ENCODE data around the gene ZNF121. TPM values are rescaled to one million over a fixed set of nuclear protein-coding genes. Genes with fewer than 3 reads are reported as not detected.

Gene ZNF121
- total RNA-seq, 1 donor from 2014 or later: 60.0 TPM

DNA sequence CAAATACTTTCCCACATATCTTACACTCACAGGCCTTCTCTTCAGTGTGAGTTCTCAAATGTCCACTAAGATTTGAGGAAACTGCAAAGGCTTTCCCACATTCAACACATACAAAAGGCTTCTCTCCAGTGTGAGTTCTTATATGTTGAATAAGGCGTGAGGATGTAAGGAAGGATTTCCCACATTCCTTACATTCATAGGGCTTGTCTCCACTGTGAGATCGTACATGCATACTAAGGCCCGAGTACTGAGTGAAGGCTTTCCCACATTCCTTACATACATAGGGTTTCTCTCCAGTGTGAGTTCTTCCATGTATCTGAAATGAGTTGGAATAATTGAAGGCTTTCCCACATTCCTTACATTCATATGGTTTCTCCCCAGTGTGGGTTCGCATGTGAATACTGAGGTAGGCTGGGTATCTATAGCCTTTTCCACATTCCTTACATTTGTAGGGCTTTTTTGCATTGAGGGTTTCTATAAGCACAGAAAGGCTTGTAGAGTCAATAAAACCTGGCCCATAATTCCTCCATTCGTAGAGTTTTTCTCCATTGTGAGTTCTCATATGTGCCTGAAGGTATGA is 55.5 kb downstream of the ZNF121 start:
- DNase-seq (ENCODE audit: extremely low spot score, unreplicated experiment): no peak
- Mint-ChIP-seq H3K9me3 (peaks cover 31% of the 10 kb centered on the region), H3K27ac (no peak overlapping the region), H3K27me3 (no peaks in the 10 kb centered on the region), H3K4me1 (ENCODE audit: unreplicated experiment) (no peaks in the 10 kb centered on the region), H3K4me3 (peak overlapping the region; percentile 36), H3K36me3 (peaks cover 85% of the 10 kb centered on the region)
- TF ChIP-seq, protein P1, sequence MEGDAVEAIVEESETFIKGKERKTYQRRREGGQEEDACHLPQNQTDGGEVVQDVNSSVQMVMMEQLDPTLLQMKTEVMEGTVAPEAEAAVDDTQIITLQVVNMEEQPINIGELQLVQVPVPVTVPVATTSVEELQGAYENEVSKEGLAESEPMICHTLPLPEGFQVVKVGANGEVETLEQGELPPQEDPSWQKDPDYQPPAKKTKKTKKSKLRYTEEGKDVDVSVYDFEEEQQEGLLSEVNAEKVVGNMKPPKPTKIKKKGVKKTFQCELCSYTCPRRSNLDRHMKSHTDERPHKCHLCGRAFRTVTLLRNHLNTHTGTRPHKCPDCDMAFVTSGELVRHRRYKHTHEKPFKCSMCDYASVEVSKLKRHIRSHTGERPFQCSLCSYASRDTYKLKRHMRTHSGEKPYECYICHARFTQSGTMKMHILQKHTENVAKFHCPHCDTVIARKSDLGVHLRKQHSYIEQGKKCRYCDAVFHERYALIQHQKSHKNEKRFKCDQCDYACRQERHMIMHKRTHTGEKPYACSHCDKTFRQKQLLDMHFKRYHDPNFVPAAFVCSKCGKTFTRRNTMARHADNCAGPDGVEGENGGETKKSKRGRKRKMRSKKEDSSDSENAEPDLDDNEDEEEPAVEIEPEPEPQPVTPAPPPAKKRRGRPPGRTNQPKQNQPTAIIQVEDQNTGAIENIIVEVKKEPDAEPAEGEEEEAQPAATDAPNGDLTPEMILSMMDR (conservative IDR thresholded peaks at IDR 0.05): no peak

DNA sequence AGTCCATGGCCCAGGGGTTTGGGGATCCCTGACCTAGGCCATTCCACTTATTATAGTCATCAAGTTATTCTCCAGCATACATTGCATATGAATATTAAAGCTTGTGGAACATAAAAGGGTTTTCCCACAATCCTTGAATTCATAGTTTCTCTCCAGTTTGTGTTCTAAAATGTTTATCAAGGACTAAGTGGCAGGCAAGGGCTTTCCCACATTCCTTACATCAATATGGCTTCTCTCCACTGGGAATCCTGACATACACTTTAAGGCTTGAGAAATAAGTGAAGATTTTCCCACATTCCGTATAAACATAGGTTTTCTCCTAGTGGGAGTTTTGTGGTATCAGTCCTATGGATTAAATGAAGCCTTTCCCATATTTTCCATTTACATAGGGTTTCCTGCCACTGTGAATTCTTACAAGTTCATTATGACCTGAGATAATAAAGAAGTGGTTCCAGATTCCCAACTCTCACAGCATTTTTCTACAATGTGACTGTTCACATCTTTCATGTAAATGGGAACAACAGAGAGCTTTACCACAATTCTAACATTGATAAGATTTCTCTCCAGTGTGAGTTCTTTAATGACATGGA is 60.3 kb downstream of the ZNF121 start:
- Mint-ChIP-seq H3K27me3 (no peaks in the 10 kb centered on the region), H3K4me3 (no peak overlapping the region), H3K36me3 (peaks cover 58% of the 10 kb centered on the region), H3K27ac (no peak overlapping the region), H3K9me3 (peaks cover 20% of the 10 kb centered on the region), H3K4me1 (ENCODE audit: unreplicated experiment) (no peaks in the 10 kb centered on the region)
- no peak for DNase-seq (ENCODE audit: extremely low spot score, unreplicated experiment)
- TF ChIP-seq, protein P1 (conservative IDR thresholded peaks at IDR 0.05): no peak

Other genes starting within 250 kb of the ZNF121 start
- 4.1 and 10.6 TPM in 2 replicates for gene ZNF177, start 221.5 kb downstream of the ZNF121 start, total RNA-seq (ENCODE audit: low replicate concordance)
- gene ZNF266, start 148.9 kb downstream of the ZNF121 start, total RNA-seq (ENCODE audit: low replicate concordance): 38.3 and 40.1 TPM in 2 replicates
- gene ZNF560, start 85.9 kb downstream of the ZNF121 start, total RNA-seq (ENCODE audit: low replicate concordance): 0.10 TPM in 1 of 2 replicates, not detected in the other
- gene ZNF426, start 45.9 kb downstream of the ZNF121 start, total RNA-seq (ENCODE audit: low replicate concordance): 26.7 and 32.1 TPM in 2 replicates
- 86.2 and 93.7 TPM in 2 replicates for gene ZNF561, start 36.7 kb upstream of the ZNF121 start, total RNA-seq (ENCODE audit: low replicate concordance)
- 22.5 and 24.4 TPM in 2 replicates for gene ZNF562, start 90.6 kb upstream of the ZNF121 start, total RNA-seq (ENCODE audit: low replicate concordance)
- gene ZNF846, start 184.2 kb upstream of the ZNF121 start, total RNA-seq (ENCODE audit: low replicate concordance): 9.8 and 17.4 TPM in 2 replicates
- gene FBXL12, start 234.6 kb upstream of the ZNF121 start, total RNA-seq (ENCODE audit: low replicate concordance): 27.8 and 31.4 TPM in 2 replicates
- gene UBL5, start 243.4 kb upstream of the ZNF121 start, total RNA-seq (ENCODE audit: low replicate concordance): 347 and 362 TPM in 2 replicates

Measured in type B pancreatic cell (in vitro differentiated cells).